ENCODE measurements around the gene LRRC8C. TPM values are rescaled to one million over a fixed set of nuclear protein-coding genes. Genes with fewer than 3 reads are reported as not detected.

The LRRC8C gene
- total RNA-seq = 7.5 and 10.5 TPM in 2 replicates

DNA sequence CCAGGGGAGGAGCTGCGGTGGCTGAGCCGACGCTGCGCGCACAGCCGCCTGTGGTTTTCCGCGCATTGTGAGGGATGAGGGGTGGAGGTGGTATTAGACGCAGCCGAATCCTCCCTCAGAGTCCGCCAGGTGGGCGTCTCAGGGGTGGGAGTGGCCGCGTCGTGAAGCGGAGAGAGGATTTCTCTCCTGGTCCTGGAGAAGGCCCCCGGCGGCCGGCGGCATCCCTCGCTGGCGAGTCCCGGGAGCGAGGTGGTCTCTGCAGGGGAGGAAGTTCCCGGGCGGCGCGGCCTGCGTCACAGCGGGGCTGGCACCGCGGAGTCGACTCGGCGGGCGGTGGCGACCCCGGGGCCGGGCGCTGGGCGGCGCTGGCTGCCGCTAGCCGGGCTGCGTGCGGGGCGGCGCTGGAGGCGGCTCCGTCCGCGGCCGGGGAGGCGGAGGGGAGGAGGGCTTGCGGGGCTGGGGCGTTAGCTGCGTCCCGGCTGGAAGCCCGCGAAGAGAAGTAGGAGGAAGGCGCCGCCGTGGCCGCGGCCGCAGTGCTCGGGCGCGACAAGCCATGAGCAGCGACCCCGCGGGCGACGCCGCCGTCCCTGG, at the start of gene LRRC8C:
LRRC8C (plus strand) TSS at position 464 of the 591 bp plus-strand sequence. CDS start 53,354 bp downstream, outside the sequence.

Other genes with a start within 250 kb of the LRRC8C start
- 2.0 and 3.2 TPM in 2 replicates for gene LRRC8B, start 108.3 kb upstream of the LRRC8C start, total RNA-seq
- gene LRRC8D, start 187.9 kb downstream of the LRRC8C start, total RNA-seq = 25.3 and 28.8 TPM in 2 replicates